HG03159 (cell line): ENCODE measurements around the gene C13orf42.

ENCODE experiments used
- ATAC-seq: cut with Tn5 transposase; IDR thresholded peaks from one replicate; pipeline ENCODE4 v1.9.1; 2021; ENCODE audit warnings: mild to moderate bottlenecking, moderate library complexity; ENCODE audit not compliant: unreplicated experiment

The C13orf42 gene

DNA sequence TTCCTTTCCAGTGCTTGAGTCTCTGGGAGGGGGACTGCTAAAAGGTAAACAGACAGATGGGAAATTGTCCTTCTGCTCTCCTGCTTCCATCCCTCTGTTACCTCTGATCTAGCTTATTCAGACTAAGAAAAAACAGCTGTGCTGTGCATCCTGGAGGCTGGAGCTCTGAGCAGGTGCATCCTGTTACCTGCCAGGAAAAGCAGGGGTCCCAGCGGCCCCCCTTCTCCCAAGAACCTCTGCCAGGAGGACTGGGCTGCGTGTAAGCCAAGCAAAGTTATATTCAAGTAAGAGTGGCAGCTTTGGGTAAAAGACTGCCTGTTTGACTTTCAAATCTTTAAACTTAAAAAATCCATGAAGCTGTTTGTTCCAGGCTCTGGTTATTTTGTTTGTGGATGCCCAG lies 75.1 kb downstream of the C13orf42 start:
- no peak for ATAC-seq

DNA sequence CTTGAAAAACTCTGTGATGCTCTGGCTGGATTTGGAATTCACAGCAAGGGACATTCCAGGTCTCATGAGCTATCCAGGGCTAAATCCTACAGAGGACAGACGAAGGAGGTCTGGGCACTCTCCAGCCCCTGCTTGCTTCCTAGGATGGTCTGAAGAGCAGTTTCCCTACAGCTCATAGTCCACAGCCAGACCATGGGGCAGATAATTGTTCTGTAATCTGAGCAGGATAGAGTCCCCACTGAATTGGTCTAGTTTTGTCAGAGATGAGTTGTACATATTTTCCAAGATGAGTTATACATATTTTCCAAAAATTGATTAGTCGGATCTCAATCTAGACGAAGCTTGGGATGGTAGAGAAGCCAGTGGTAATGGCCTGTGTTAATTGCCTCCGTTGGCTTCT lies 75.6 kb downstream of the C13orf42 start:
- no peak for ATAC-seq

- ATAC-seq, result no peak
Observed at GRCh38 chr13:51034906-51035305, 76.2 kb downstream of the C13orf42 start.

GRCh38 chr13:51033421-51034185 lies 77.5 kb downstream of the C13orf42 start:
- ATAC-seq, result no peak

DNA sequence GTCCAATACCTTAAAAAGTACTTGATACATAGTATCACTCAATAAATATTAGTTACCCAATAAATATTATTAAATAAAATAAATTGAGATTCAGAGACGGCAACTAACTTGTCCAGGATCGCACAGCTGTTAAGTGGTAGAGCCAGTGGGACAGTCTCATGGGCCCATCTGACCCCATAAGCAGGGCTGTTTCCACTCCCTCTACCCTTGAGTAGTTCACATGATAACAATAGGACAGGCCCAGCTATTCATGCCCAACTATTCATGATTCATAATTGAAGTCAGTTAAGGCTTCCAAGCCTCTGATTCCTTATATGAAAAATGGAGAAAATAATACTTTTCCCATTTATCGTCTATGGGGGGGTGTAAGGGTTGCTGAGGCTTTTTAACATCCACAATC lies 78.2 kb downstream of the C13orf42 start:
- ATAC-seq, result no peak
